HEK293 (cell line): Measurements from ENCODE around the gene ALOX15.

Source experiments
- CTCF ChIA-PET: fragments of 350-600 bp; formaldehyde crosslinking; extraction: SDS; loops from one replicate; lab custom pipeline; 2021; ENCODE audit warnings: antibody characterized with exemption; lab: Yijun Ruan, JAX
- POLR2A ChIA-PET: fragments of 300-600 bp; formaldehyde crosslinking; extraction: SDS; loops from one replicate; lab custom pipeline; 2020; ENCODE audit warnings: antibody characterized with exemption, inconsistent platforms; lab: Yijun Ruan, JAX
- H3K27ac ChIP-seq: fragments of 200-500 bp; sonication (Bioruptor generic); 2 replicates; pipeline ENCODE4 v1.5.1; 2014; ENCODE audit warnings: low read depth, low read length, control low read depth, inconsistent platforms; ENCODE audit errors: extremely low read depth
- H3K36me3 ChIP-seq, 2 experiments: fragments of 200-500 bp in 1 of 2; sonication (Bioruptor generic) in 1 of 2; 1 replicate in 1 of 2; 2 replicates in 1 of 2; pipeline ENCODE4 v1.5.1; 2014 to 2017; ENCODE audit warnings: inconsistent platforms in 2 of 2, low read length in 2 of 2; ENCODE audit not compliant: control insufficient read depth in 2 of 2, insufficient read depth in 1 of 2
- H3K4me1 ChIP-seq: fragments of 200-500 bp; sonication (Bioruptor generic); 2 replicates; pipeline ENCODE4 v1.5.1; 2014; ENCODE audit warnings: mild to moderate bottlenecking, low read length, inconsistent platforms; ENCODE audit not compliant: control insufficient read depth, insufficient read depth
- H3K4me3 ChIP-seq: 2 replicates; pipeline ENCODE4 v1.5.1; 2011; ENCODE audit warnings: low read depth, mild to moderate bottlenecking, control low read depth, low read length, moderate library complexity
- H3K9me3 ChIP-seq: fragments of 200-500 bp; sonication (Bioruptor generic); 2 replicates; pipeline ENCODE4 v1.5.1; 2014; ENCODE audit warnings: low read depth, low read length, inconsistent platforms; ENCODE audit not compliant: control insufficient read depth, insufficient read depth
- ATF2 ChIP-seq: fragments of 450-650 bp; formaldehyde crosslinking; IDR thresholded peaks from 2 replicates; pipeline ENCODE4 v1.5.1; 2016; ENCODE audit warnings: missing biosample characterization, missing genetic modification characterization, low read depth
- EGR2 ChIP-seq: fragments of 450-650 bp; formaldehyde crosslinking; IDR thresholded peaks from 2 replicates; pipeline ENCODE4 v1.5.1; 2016; ENCODE audit warnings: low read depth, missing biosample characterization, missing genetic modification characterization
- GLIS2 ChIP-seq: fragments of 450-650 bp; formaldehyde crosslinking; IDR thresholded peaks from 2 replicates; pipeline ENCODE4 v1.5.1; 2016; ENCODE audit warnings: missing biosample characterization, missing genetic modification characterization
- HOXD13 ChIP-seq: sonication (generic); formaldehyde crosslinking; IDR thresholded peaks from 2 replicates; pipeline ENCODE4 v1.8.0; 2022; ENCODE audit warnings: missing genetic modification reagents, borderline replicate concordance
- KLF8 ChIP-seq: fragments of 450-650 bp; formaldehyde crosslinking; IDR thresholded peaks from 2 replicates; pipeline ENCODE4 v1.5.1; 2016; ENCODE audit warnings: missing biosample characterization, missing genetic modification characterization
- SCRT2 ChIP-seq: fragments of 450-650 bp; formaldehyde crosslinking; IDR thresholded peaks from 2 replicates; pipeline ENCODE4 v1.5.1; 2016; ENCODE audit warnings: missing biosample characterization, missing genetic modification characterization
- SP2 ChIP-seq: fragments of 450-650 bp; formaldehyde crosslinking; IDR thresholded peaks from 2 replicates; pipeline ENCODE4 v1.5.1; 2016; ENCODE audit warnings: missing biosample characterization, missing genetic modification characterization
- SP3 ChIP-seq: fragments of 450-650 bp; formaldehyde crosslinking; IDR thresholded peaks from 2 replicates; pipeline ENCODE4 v1.5.1; 2016; ENCODE audit warnings: missing biosample characterization, missing genetic modification characterization
- SP7 ChIP-seq: fragments of 450-650 bp; formaldehyde crosslinking; IDR thresholded peaks from 2 replicates; pipeline ENCODE4 v1.5.1; 2016; ENCODE audit warnings: missing biosample characterization, missing genetic modification characterization
- ZBTB17 ChIP-seq: fragments of 450-650 bp; formaldehyde crosslinking; IDR thresholded peaks from 2 replicates; pipeline ENCODE4 v1.5.1; 2016; ENCODE audit warnings: missing biosample characterization, missing genetic modification characterization
- ZBTB20 ChIP-seq: fragments of 450-650 bp; formaldehyde crosslinking; IDR thresholded peaks from 2 replicates; pipeline ENCODE4 v1.5.1; 2016; ENCODE audit warnings: missing biosample characterization, missing genetic modification characterization
- ZFHX2 ChIP-seq: fragments of 450-650 bp; formaldehyde crosslinking; conservative IDR thresholded peaks from 2 replicates; pipeline ENCODE4 v1.5.1; 2016; ENCODE audit warnings: missing biosample characterization, missing genetic modification characterization
- ZFP69B ChIP-seq: fragments of 450-650 bp; formaldehyde crosslinking; IDR thresholded peaks from 2 replicates; pipeline ENCODE4 v1.5.1; 2016; ENCODE audit warnings: missing biosample characterization, missing genetic modification characterization
- ZIC2 ChIP-seq: fragments of 450-650 bp; formaldehyde crosslinking; IDR thresholded peaks from 2 replicates; pipeline ENCODE4 v1.5.1; 2016; ENCODE audit warnings: missing biosample characterization, missing genetic modification characterization
- ZNF18 ChIP-seq: fragments of 450-650 bp; formaldehyde crosslinking; IDR thresholded peaks from 2 replicates; pipeline ENCODE4 v1.5.1; 2016; ENCODE audit warnings: missing biosample characterization, missing genetic modification characterization
- ZNF292 ChIP-seq: fragments of 450-650 bp; formaldehyde crosslinking; IDR thresholded peaks from 2 replicates; pipeline ENCODE4 v1.5.1; 2016; ENCODE audit warnings: low read depth, missing biosample characterization, missing genetic modification characterization, borderline replicate concordance
- ZNF335 ChIP-seq: fragments of 450-650 bp; formaldehyde crosslinking; conservative IDR thresholded peaks from 2 replicates; pipeline ENCODE4 v1.5.1; 2016; ENCODE audit warnings: missing biosample characterization, missing genetic modification characterization
- ZNF398 ChIP-seq: fragments of 450-650 bp; formaldehyde crosslinking; IDR thresholded peaks from 2 replicates; pipeline ENCODE4 v1.5.1; 2017; ENCODE audit warnings: missing biosample characterization, missing genetic modification characterization
- ZNF423 ChIP-seq: fragments of 450-650 bp; formaldehyde crosslinking; IDR thresholded peaks from 2 replicates; pipeline ENCODE4 v1.5.1; 2016; ENCODE audit warnings: missing biosample characterization, missing genetic modification characterization
- ZNF426 ChIP-seq: fragments of 450-650 bp; formaldehyde crosslinking; IDR thresholded peaks from 2 replicates; pipeline ENCODE4 v1.5.1; 2017; ENCODE audit warnings: missing biosample characterization, missing genetic modification characterization, mild to moderate bottlenecking, inconsistent platforms, moderate library complexity
- ZNF501 ChIP-seq: fragments of 450-650 bp; formaldehyde crosslinking; IDR thresholded peaks from 2 replicates; pipeline ENCODE4 v1.5.1; 2016; ENCODE audit warnings: missing biosample characterization, missing genetic modification characterization
- ZNF561 ChIP-seq: fragments of 450-650 bp; IDR thresholded peaks from 2 replicates; pipeline ENCODE4 v1.5.1; 2018; ENCODE audit warnings: missing biosample characterization, missing genetic modification characterization, borderline replicate concordance
- ZNF600 ChIP-seq: fragments of 450-650 bp; formaldehyde crosslinking; IDR thresholded peaks from 2 replicates; pipeline ENCODE4 v1.5.1; 2016; ENCODE audit warnings: missing biosample characterization, missing genetic modification characterization
- ZNF626 ChIP-seq: fragments of 450-650 bp; sonication (Bioruptor Pico); formaldehyde crosslinking; IDR thresholded peaks from 2 replicates; pipeline ENCODE4 v1.5.1; 2018; ENCODE audit warnings: missing biosample characterization, missing genetic modification characterization, inconsistent platforms
- ZNF660 ChIP-seq: fragments of 450-650 bp; IDR thresholded peaks from 2 replicates; pipeline ENCODE4 v1.5.1; 2018; ENCODE audit warnings: missing biosample characterization, mild to moderate bottlenecking, missing genetic modification characterization
- ZNF692 ChIP-seq: fragments of 450-650 bp; formaldehyde crosslinking; IDR thresholded peaks from 2 replicates; pipeline ENCODE4 v1.5.1; 2016; ENCODE audit warnings: missing biosample characterization, missing genetic modification characterization
- ZNF76 ChIP-seq: fragments of 450-650 bp; formaldehyde crosslinking; IDR thresholded peaks from 2 replicates; pipeline ENCODE4; 2016; ENCODE audit warnings: low read depth, missing biosample characterization, missing genetic modification characterization, borderline replicate concordance
- ZNF837 ChIP-seq: fragments of 450-650 bp; formaldehyde crosslinking; IDR thresholded peaks from 2 replicates; pipeline ENCODE4 v1.5.1; 2016; ENCODE audit warnings: missing biosample characterization, missing genetic modification characterization
- ZSCAN30 ChIP-seq: fragments of 450-650 bp; IDR thresholded peaks from 2 replicates; pipeline ENCODE4 v1.5.1; 2018; ENCODE audit warnings: missing biosample characterization, mild to moderate bottlenecking, missing genetic modification characterization, moderate library complexity
- ZSCAN5A ChIP-seq: fragments of 450-650 bp; formaldehyde crosslinking; IDR thresholded peaks from 2 replicates; pipeline ENCODE4 v1.5.1; 2016; ENCODE audit warnings: missing biosample characterization, missing genetic modification characterization

ALOX15 gene

GRCh38 chr17:4584101-4584916 lies 57.2 kb downstream of the ALOX15 start, which contains the start of gene SMTNL2:
Gene SMTNL2, plus strand, starts transcription at chr17:4584529. Its CDS starts 77 bp downstream, at chr17:4584606.
- H3K4me1 ChIP-seq, result peaks cover 2% of the 10 kb centered on the region; the same call in 1 of the 2 replicates
- no peaks in the 10 kb centered on the region for H3K9me3 ChIP-seq
- POLR2A ChIA-PET, result interaction anchor here (0.6 to 1.4 kb wide), 3 partner anchors 15 to 57 kb away, joined by 3 to 12 read pairs (median 3); no protein-coding TSS in a partner anchor
- no peaks in the 10 kb centered on the region for H3K36me3 ChIP-seq
- peak within 1 kb of the TSS; percentile 20; the same call in 1 of the 2 replicates for H3K27ac ChIP-seq
- CTCF ChIA-PET, result interaction anchor here (0.6 to 1.8 kb wide), 13 partner anchors 10 to 538 kb away, joined by 3 to 24 read pairs (median 4); no protein-coding TSS in a partner anchor
- H3K4me3 ChIP-seq, result peak within 1 kb of the TSS; percentile 39
- TF ChIP-seq ZNF501 (tag by site-specific recombination) (peak; percentile 58; the same call in 1 of the 2 replicates), ZNF398 (tag by site-specific recombination) (peak; percentile 72), SP2 (peak; percentile 48), ZNF18 (tag by site-specific recombination) (no peak), ZNF292 (tag by site-specific recombination) (no peak), KLF8 (peak; percentile 28; the same call in 1 of the 2 replicates), GLIS2 (tag by site-specific recombination) (peak; percentile 90; the same call in 1 of the 2 replicates), ZNF600 (tag by site-specific recombination) (peak; percentile 48; the same call in 1 of the 2 replicates), ZNF692 (tag by site-specific recombination) (peak; percentile 85), ZIC2 (peak; percentile 67), ZBTB20 (tag by site-specific recombination) (peak; percentile 79), ZNF335 (peak; percentile 91), ZNF423 (tag by site-specific recombination) (peak; percentile 50; the same call in 1 of the 2 replicates), ATF2 (tag by site-specific recombination) (no peak), ZFP69B (tag by site-specific recombination) (peak; percentile 77), HOXD13 (CRISPR knock-in tag) (no peak), ZNF837 (tag by site-specific recombination) (peak; percentile 52; the same call in 1 of the 2 replicates), ZFHX2 (tag by site-specific recombination) (peak; percentile 66), SP7 (tag by site-specific recombination) (peak; percentile 42; the same call in 1 of the 2 replicates), SP3 (tag by site-specific recombination) (peak; percentile 81), SCRT2 (tag by site-specific recombination) (peak; percentile 52), ZNF660 (tag by site-specific recombination) (peak; percentile 33; the same call in 1 of the 2 replicates), ZNF426 (tag by site-specific recombination) (no peak), ZSCAN30 (tag by site-specific recombination) (no peak; the same call in none of the 2 replicates), ZBTB17 (tag by site-specific recombination) (peak; percentile 62), ZSCAN5A (0 out of 2 replicates have a peak, but pooled peaks have one; percentile 62), ZNF561 (tag by site-specific recombination) (no peak; the same call in 1 of the 2 replicates), EGR2 (tag by site-specific recombination) (peak; percentile 25; the same call in 1 of the 2 replicates), ZNF626 (tag by site-specific recombination) (no peak), ZNF76 (peak; percentile 61; the same call in 1 of the 2 replicates)
